Muscle layer of colon (tissue), 2 donors: ENCODE data around the gene ATMIN.

Experiments
- H3K27ac ChIP-seq: one replicate; pipeline ENCODE4 v1.7.0; 2013; ENCODE audit warnings: low read depth, mild to moderate bottlenecking, low read length, moderate library complexity
- H3K27me3 ChIP-seq, 2 donors: one replicate each; pipeline ENCODE4 v1.7.0; 2013; ENCODE audit warnings: low read length in 2 of 2, mild to moderate bottlenecking in 2 of 2; ENCODE audit not compliant: insufficient read depth in 2 of 2, control insufficient read depth in 1 of 2
- H3K36me3 ChIP-seq: one replicate; pipeline ENCODE4 v1.7.0; 2013; ENCODE audit warnings: mild to moderate bottlenecking, low read length; ENCODE audit not compliant: insufficient read depth
- H3K4me1 ChIP-seq: one replicate; pipeline ENCODE4 v1.7.0; 2013; ENCODE audit warnings: mild to moderate bottlenecking, low read length; ENCODE audit not compliant: insufficient read depth
- H3K4me3 ChIP-seq, 2 donors: one replicate each; pipeline ENCODE4 v1.7.0; 2013; ENCODE audit warnings: low read length in 2 of 2, low read depth in 1 of 2, mild to moderate bottlenecking in 1 of 2, moderate library complexity in 1 of 2
- H3K9ac ChIP-seq: one replicate; pipeline ENCODE4 v1.7.0; 2013; ENCODE audit warnings: low read length
- H3K9me3 ChIP-seq: one replicate; pipeline ENCODE4 v1.7.0; 2013; ENCODE audit warnings: mild to moderate bottlenecking, low read length
- donor health status: abdominal sarcoma.
- donor health status: Adenocarcinoma of cecum.

The ATMIN gene

GRCh38 chr16:81041696-81042095 lies 6.1 kb downstream of the ATMIN start:
- Histone ChIP-seq H3K36me3 (peaks cover 43% of the 10 kb centered on the region), H3K27me3 (no peaks in the 10 kb centered on the region), H3K9ac (no peak overlapping the region), H3K27ac (no peak overlapping the region), H3K4me1 (peaks cover 14% of the 10 kb centered on the region), H3K4me3 (no peak overlapping the region), H3K9me3 (no peaks in the 10 kb centered on the region)

GRCh38 chr16:81042821-81043220 lies 7.2 kb downstream of the ATMIN start:
- H3K9me3 ChIP-seq = no peaks in the 10 kb centered on the region
- no peak overlapping the region for H3K4me3 ChIP-seq
- H3K36me3 ChIP-seq = peaks cover 43% of the 10 kb centered on the region

GRCh38 chr16:81053761-81054160 lies 18.1 kb downstream of the ATMIN start:
- Histone ChIP-seq H3K27ac (no peak overlapping the region), H3K9ac (no peak overlapping the region), H3K4me1 (no peaks in the 10 kb centered on the region), H3K36me3 (no peaks in the 10 kb centered on the region), H3K4me3 (no peak overlapping the region), H3K27me3 (no peaks in the 10 kb centered on the region), H3K9me3 (no peaks in the 10 kb centered on the region)

More at GRCh38 chr16:81042821-81043220, 7.2 kb downstream of the ATMIN start:
- Histone ChIP-seq H3K9ac (no peak overlapping the region), H3K27ac (no peak overlapping the region), H3K27me3 (no peaks in the 10 kb centered on the region), H3K4me1 (peaks cover 3% of the 10 kb centered on the region)

- no peaks in the 10 kb centered on the region for H3K4me1 ChIP-seq
- no peaks in the 10 kb centered on the region for H3K9me3 ChIP-seq
- no peak overlapping the region for H3K27ac ChIP-seq
- H3K9ac ChIP-seq = no peak overlapping the region
- no peaks in the 10 kb centered on the region for H3K27me3 ChIP-seq
- no peak overlapping the region for H3K4me3 ChIP-seq
- H3K36me3 ChIP-seq = no peaks in the 10 kb centered on the region
Observed at GRCh38 chr16:81060576-81061306, 25.1 kb downstream of the ATMIN start.

- no peak overlapping the region for H3K9ac ChIP-seq
- H3K27ac ChIP-seq = no peak overlapping the region
- no peak overlapping the region for H3K4me3 ChIP-seq
- H3K27me3 ChIP-seq = no peaks in the 10 kb centered on the region
- no peaks in the 10 kb centered on the region for H3K9me3 ChIP-seq
- no peaks in the 10 kb centered on the region for H3K4me1 ChIP-seq
- no peaks in the 10 kb centered on the region for H3K36me3 ChIP-seq
Observed at GRCh38 chr16:81061307-81061640, 25.6 kb downstream of the ATMIN start.

- no peaks in the 10 kb centered on the region for H3K4me1 ChIP-seq
- no peaks in the 10 kb centered on the region for H3K9me3 ChIP-seq
- H3K9ac ChIP-seq = no peak overlapping the region
- no peak overlapping the region for H3K27ac ChIP-seq
- H3K4me3 ChIP-seq = no peak overlapping the region
- no peaks in the 10 kb centered on the region for H3K36me3 ChIP-seq
- H3K27me3 ChIP-seq = no peaks in the 10 kb centered on the region
Observed at GRCh38 chr16:81061871-81062608, 26.4 kb downstream of the ATMIN start.

DNA sequence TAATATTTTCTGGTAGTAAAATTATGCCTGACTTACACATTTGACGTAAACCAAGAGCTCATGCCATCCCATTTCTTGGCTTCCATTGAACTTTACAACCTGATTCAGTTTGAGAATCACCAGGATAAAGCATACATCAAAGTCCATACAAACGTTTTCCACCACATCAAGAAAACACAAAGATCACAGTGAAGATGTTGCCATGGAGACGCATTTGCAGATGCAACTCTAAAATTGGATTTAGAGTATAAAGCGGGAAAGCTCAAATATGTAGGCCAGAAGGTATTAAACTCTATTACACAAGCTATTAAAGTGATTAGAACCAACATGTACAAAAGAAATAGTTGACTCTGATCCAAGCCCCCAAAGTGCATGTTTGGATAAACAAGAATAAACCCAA lies 31.0 kb downstream of the ATMIN start:
- no peaks in the 10 kb centered on the region for H3K36me3 ChIP-seq
- no peak overlapping the region for H3K27ac ChIP-seq
- H3K9ac ChIP-seq = no peak overlapping the region
- H3K27me3 ChIP-seq = no peaks in the 10 kb centered on the region
- no peaks in the 10 kb centered on the region for H3K4me1 ChIP-seq
- H3K4me3 ChIP-seq = no peak overlapping the region
- H3K9me3 ChIP-seq = no peaks in the 10 kb centered on the region

GRCh38 chr16:81067166-81067565 lies 31.5 kb downstream of the ATMIN start:
- Histone ChIP-seq H3K9ac (no peak overlapping the region), H3K27me3 (no peaks in the 10 kb centered on the region), H3K9me3 (no peaks in the 10 kb centered on the region), H3K27ac (no peak overlapping the region), H3K4me3 (no peak overlapping the region), H3K36me3 (no peaks in the 10 kb centered on the region), H3K4me1 (no peaks in the 10 kb centered on the region)

GRCh38 chr16:81069063-81069462 lies 33.4 kb downstream of the ATMIN start:
- H3K27me3 ChIP-seq = no peaks in the 10 kb centered on the region
- no peak overlapping the region for H3K4me3 ChIP-seq
- H3K4me1 ChIP-seq = no peaks in the 10 kb centered on the region

GRCh38 chr16:81070979-81071378 lies 35.3 kb downstream of the ATMIN start:
- no peak overlapping the region for H3K27ac ChIP-seq
- no peaks in the 10 kb centered on the region for H3K9me3 ChIP-seq
- H3K36me3 ChIP-seq = no peaks in the 10 kb centered on the region
- no peaks in the 10 kb centered on the region for H3K27me3 ChIP-seq
- no peak overlapping the region for H3K4me3 ChIP-seq
- H3K4me1 ChIP-seq = no peaks in the 10 kb centered on the region
- no peak overlapping the region for H3K9ac ChIP-seq

More at GRCh38 chr16:81069063-81069462, 33.4 kb downstream of the ATMIN start:
- no peaks in the 10 kb centered on the region for H3K9me3 ChIP-seq
- no peak overlapping the region for H3K9ac ChIP-seq
- no peak overlapping the region for H3K27ac ChIP-seq
- no peaks in the 10 kb centered on the region for H3K36me3 ChIP-seq

GRCh38 chr16:81071805-81072204 lies 36.2 kb downstream of the ATMIN start:
- no peak overlapping the region for H3K4me3 ChIP-seq
- H3K36me3 ChIP-seq = no peaks in the 10 kb centered on the region
- no peak overlapping the region for H3K27ac ChIP-seq
- H3K4me1 ChIP-seq = peaks cover 3% of the 10 kb centered on the region
- no peak overlapping the region for H3K9ac ChIP-seq
- H3K9me3 ChIP-seq = no peaks in the 10 kb centered on the region
- no peaks in the 10 kb centered on the region for H3K27me3 ChIP-seq
